Ovary (tissue), 10 donors: ENCODE data around the gene INS. TPM values are rescaled to one million over a fixed set of nuclear protein-coding genes. Genes with fewer than 3 reads are reported as not detected.
A peak's percentile ranks its signal among the peaks of the same experiment; 100 is the strongest.

Experiments used
- DNase-seq, 5 donors: peaks; one replicate each; pipeline ENCODE4 v3.0.0-alpha.2; 2019 to 2020
- H3K27ac ChIP-seq, 2 donors: fragments of 200-600 bp; one replicate each; pipeline versions ENCODE4 v1.5.1 to v1.8.0; 2019 to 2022
- H3K27me3 ChIP-seq: fragments of 200-600 bp; one replicate; pipeline ENCODE4 v1.8.0; 2022
- H3K36me3 ChIP-seq: fragments of 200-600 bp; sonication (generic); one replicate; pipeline ENCODE4 v1.5.1; 2019
- H3K4me1 ChIP-seq: one replicate; pipeline ENCODE4 v1.8.1; 2013; ENCODE audit warnings: mild to moderate bottlenecking, moderate library complexity; ENCODE audit not compliant: insufficient read depth
- H3K4me3 ChIP-seq: fragments of 200-600 bp; sonication (generic); one replicate; pipeline ENCODE4 v1.5.1; 2017
- H3K9me3 ChIP-seq, 2 donors: fragments of 200-600 bp in 1 of 2; sonication (generic) in 1 of 2; one replicate each; pipeline versions ENCODE4 v1.5.1 to v1.8.1; 2013 to 2019; ENCODE audit warnings: mild to moderate bottlenecking in 1 of 2, moderate library complexity in 1 of 2
- CTCF ChIP-seq, 3 donors: fragments of 450-650 bp in 2 of 3; fragments of 200-600 bp in 1 of 3; IDR thresholded peaks; one replicate each; pipeline versions ENCODE4 v1.5.1 to v1.8.0; 2016 to 2022; ENCODE audit warnings: antibody characterized with exemption in 3 of 3, mild to moderate bottlenecking in 1 of 3
- EP300 ChIP-seq: sonication (generic); formaldehyde crosslinking; IDR thresholded peaks from one replicate; pipeline ENCODE4 v1.6.1; 2017; ENCODE audit warnings: antibody characterized with exemption
- POLR2A ChIP-seq: fragments of 450-650 bp; IDR thresholded peaks from one replicate; pipeline ENCODE4 v1.6.1; 2017; ENCODE audit warnings: antibody characterized with exemption, mild to moderate bottlenecking, moderate library complexity
- WGBS, 3 donors: extraction: QIAGEN DNeasy Blood & Tissue Kit in 1 of 3; methylation state at CpG; one replicate each; pipeline versions ENCODE4 v1.1.5 to v1.1.7; 2013 to 2017; 5-methylcytosine and 5-hydroxymethylcytosine counted together
- intact Hi-C, 4 donors: fragments of 100-400 bp; cut with DNase I; formaldehyde crosslinking; loops; one replicate each; pipeline versions ENCODE4 v1.11.0 to v1.15.1; 2022 to 2023
- long read RNA-seq, 3 donors: library from polyadenylated mRNA in 2 of 3; unstranded in 2 of 3; transcript quantifications; one replicate each; pipeline ENCODE4 v2.0.0 and lab custom pipeline, GENCODE V29; 2021 to 2026
- polyA plus RNA-seq, 2 donors: library from polyadenylated mRNA; stranded (reverse); fragments of 200-250 nt in 1 of 2; fragments of 350-450 nt in 1 of 2; fragmentation: Illumina TruSeq in 1 of 2; extraction: RNeasy Lipid Tissue Mini Kit (QIAGEN cat#74804) in 1 of 2; gene quantifications; one replicate each; pipeline ENCODE4 v1.2.3, GENCODE V29; 2013 to 2014
- total RNA-seq, 7 donors: library from RNA; depleted of rRNA in 2 of 7; stranded (reverse); fragments of >200 nt in 2 of 7; fragmentation: NEBNext Ultra II Directional in 3 of 7; extraction: Animal tissue kit (Norgen Biotek cat#: 25700) in 3 of 7; gene quantifications; one replicate each; pipeline versions ENCODE4 v1.1.0 to v1.2.4, GENCODE V29; 2016 to 2023
- donor health status: DM: no; HTN: no; CAD: no; lungs with moderate emphysema.
- donor health status: DM: no; HTN: no; CAD: no.
- donor health status: Bipolar disorder and iron deficiency.
- donor health status: DM: yes; HTN: yes; CAD: no.
- donor health status: DM: no; HTN: no; CAD: no.
- donor health status: DM: yes; HTN: yes; CAD: no.

Gene INS
- total RNA-seq = 1 to 10 TPM in 1 of 7 donors, under 1 TPM in 1, not detected in 5; 0.89 to 1.4 TPM
- polyA plus RNA-seq = not detected
- long read RNA-seq, donor 1 = 0 reads
- long read RNA-seq, donor 2 = 0 reads
- long read RNA-seq, donor 3 = 0 reads

- TF ChIP-seq EP300 (no peak), CTCF (IDR thresholded peaks at IDR 0.05) (no peak), POLR2A (no peak)
Observed at GRCh38 chr11:2160736-2161259, at the start of gene INS. Gene INS, minus strand, starts transcription at chr11:2161209. Its CDS starts 238 bp downstream, at chr11:2160971.

GRCh38 chr11:2210366-2211112 is 49.5 kb upstream of the INS start:
- Histone ChIP-seq H3K4me1 (no peaks in the 10 kb centered on the region), H3K36me3 (no peaks in the 10 kb centered on the region), H3K27ac (no peak overlapping the region), H3K4me3 (no peak overlapping the region), H3K27me3 (no peaks in the 10 kb centered on the region), H3K9me3 (no peaks in the 10 kb centered on the region)
- intact Hi-C loops = no loop called here
- 83 to 88% (median 86%) methylated on average over 16 of the region's 16 CpGs for WGBS, 3 donors
- peak in 3 of 5 donors; percentile 3 to 7 (median 6) for DNase-seq
- TF ChIP-seq POLR2A (no peak), EP300 (no peak), CTCF (IDR thresholded peaks at IDR 0.05) (no peak)

More at GRCh38 chr11:2160736-2161259, at the start of gene INS:
- no peak within 1 kb of the TSS for H3K27ac ChIP-seq
- intact Hi-C loops = no loop called here
- 83 to 100% (median 88%) methylated on average over 4 to 13 of the region's 13 CpGs for WGBS, 3 donors
- H3K27me3 ChIP-seq = no peaks in the 10 kb centered on the region
- no peaks in the 10 kb centered on the region for H3K4me1 ChIP-seq
- no peaks in the 10 kb centered on the region for H3K9me3 ChIP-seq
- no peak within 1 kb of the TSS for H3K4me3 ChIP-seq
- DNase-seq = no peak
- no peaks in the 10 kb centered on the region for H3K36me3 ChIP-seq

GRCh38 chr11:2209900-2210321 is 48.9 kb upstream of the INS start:
- TF ChIP-seq CTCF (IDR thresholded peaks at IDR 0.05) (no peak), POLR2A (no peak), EP300 (no peak)
- Histone ChIP-seq H3K4me1 (no peaks in the 10 kb centered on the region), H3K4me3 (no peak overlapping the region), H3K27ac (no peak overlapping the region), H3K27me3 (no peaks in the 10 kb centered on the region), H3K9me3 (no peaks in the 10 kb centered on the region), H3K36me3 (no peaks in the 10 kb centered on the region)
- peak in 2 of 5 donors; percentile 8 to 11 for DNase-seq
- intact Hi-C loops = loop anchor here in 1 of 4 donors (10.0 kb wide), 1 partner anchor 705 kb away; no protein-coding TSS in a partner anchor
- WGBS, 3 donors = 82 to 98% (median 89%) methylated on average over 8 to 12 of the region's 12 CpGs

- WGBS, 3 donors = 85 to 90% (median 89%) methylated on average over 11 of the region's 11 CpGs
- H3K9me3 ChIP-seq = no peaks in the 10 kb centered on the region
- intact Hi-C loops = loop anchor here in 1 of 4 donors (10.0 kb wide), 1 partner anchor 705 kb away; no protein-coding TSS in a partner anchor
- peak in 2 of 5 donors; percentile 4 to 8 for DNase-seq
- no peak overlapping the region for H3K27ac ChIP-seq
- H3K27me3 ChIP-seq = no peaks in the 10 kb centered on the region
- H3K36me3 ChIP-seq = no peaks in the 10 kb centered on the region
- TF ChIP-seq POLR2A (no peak), CTCF (IDR thresholded peaks at IDR 0.05) (no peak), EP300 (no peak)
- H3K4me3 ChIP-seq = no peak overlapping the region
- no peaks in the 10 kb centered on the region for H3K4me1 ChIP-seq
Observed at GRCh38 chr11:2209370-2209801, 48.4 kb upstream of the INS start.
